ENCODE data around the gene PNPLA8. TPM values are rescaled to one million over a fixed set of nuclear protein-coding genes. Genes with fewer than 3 reads are reported as not detected.

Gene PNPLA8
- total and polyA plus RNA-seq, 2 of the 4 experiments (the other 2 are of a cell fraction) = 7.0 to 14.5 TPM

DNA sequence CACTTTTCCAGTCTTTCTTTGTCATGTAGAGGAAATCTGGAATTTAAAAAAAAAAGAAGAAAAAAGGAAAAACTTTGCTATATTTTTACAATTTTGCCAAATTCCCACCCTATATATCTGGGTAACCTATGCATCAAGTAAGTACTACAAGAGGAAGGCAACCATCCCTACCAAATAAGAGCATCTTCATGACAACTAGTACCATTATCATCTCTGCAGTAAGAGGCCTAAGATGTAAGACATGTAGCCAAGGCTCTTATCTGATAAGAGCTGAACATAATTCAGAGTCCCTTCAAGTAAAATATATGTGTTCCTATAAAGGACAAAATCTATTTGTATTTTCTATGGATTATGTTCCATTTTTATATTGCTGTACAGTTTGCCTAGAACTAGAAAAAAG is 40.1 kb upstream of the PNPLA8 start:
- Histone ChIP-seq H3K27ac (ENCODE audit: insufficient read depth, low read length) (no peak overlapping the region), H2AK9ac (replicated peaks; ENCODE audit: low read depth, low read length, poor library complexity) (no peak overlapping the region), H3K36me3 (ENCODE audit: control insufficient read depth, insufficient read depth, low read length) (peaks cover 1% of the 10 kb centered on the region; the same call in 1 of the 2 replicates), H3K18ac (ENCODE audit: low read depth, low read length) (no peak overlapping the region), H2BK20ac (ENCODE audit: low read depth, low read length) (no peak overlapping the region), H3K9me1 (ENCODE audit: insufficient read depth, low read length) (no peaks in the 10 kb centered on the region), H4K20me1 (ENCODE audit: insufficient read depth, low read length) (no peaks in the 10 kb centered on the region), H3K4me1 (ENCODE audit: control insufficient read depth, insufficient read depth, low read length) (0 out of 2 replicates have a peak, but pooled peaks cover 1% of the 10 kb centered on the region), H4K5ac (ENCODE audit: low read depth, low read length) (no peak overlapping the region), H2BK15ac (ENCODE audit: low read depth, low read length) (no peak overlapping the region), H3K4me3 (ENCODE audit: insufficient read depth, low read depth, low read length) (no peak overlapping the region), H3K79me1 (ENCODE audit: low read depth in 1 of 2, low read length in 2 of 2) (peaks cover 17 to 27% of the 10 kb centered on the region in 2 experiments), H2BK120ac (ENCODE audit: low read depth, low read length) (no peak overlapping the region), H3K14ac (replicated peaks; ENCODE audit: low read depth, low read length) (no peak overlapping the region), H4K91ac (ENCODE audit: insufficient read depth, low read depth, low read length) (no peak overlapping the region), H3K23ac (ENCODE audit: low read depth, low read length) (no peak overlapping the region), H4K8ac (ENCODE audit: low read depth in 2 of 2, low read length in 2 of 2) (no peak overlapping the region), H2AFZ (replicated peaks; ENCODE audit: low read length, poor library complexity) (no peak overlapping the region), H3K9ac (ENCODE audit: low read depth, low read length) (no peak overlapping the region), H3K56ac (ENCODE audit: extremely low read depth, insufficient read depth, low read length) (no peak overlapping the region), H3K9me3 (ENCODE audit: control insufficient read depth, insufficient read depth, low read length) (no peaks in the 10 kb centered on the region), H3K4me2 (ENCODE audit: low read depth, low read length) (no peak overlapping the region), H3K4ac (ENCODE audit: low read depth, low read length) (no peak overlapping the region), H2BK5ac (ENCODE audit: low read depth, low read length, poor library complexity, severe bottlenecking) (no peak overlapping the region), H2AK5ac (ENCODE audit: low read depth, low read length) (no peak overlapping the region), H3K27me3 (ENCODE audit: control insufficient read depth, insufficient read depth, low read length) (no peaks in the 10 kb centered on the region)
- in situ Hi-C loops (cut with MboI; ENCODE audit: low sequenced_read_pairs) (no loop called here), intact Hi-C loops (cut with micrococcal nuclease) (no loop called here), dilution Hi-C loops (cut with HindIII; ENCODE audit: low sequenced_read_pairs, unreplicated experiment) (no loop called here)
- DNase-seq (no peak), ATAC-seq (ENCODE audit: low read depth) (no peak)
- ChIA-PET POLR2A (ENCODE audit: unreplicated experiment) (no interaction called here), CTCF (no interaction called here)
- BruUV-seq (replicated peaks) = no TSS peak
- TF ChIP-seq POLR2A (IDR thresholded peaks at IDR 0.05; ENCODE audit: low read depth, low read length) (no peak), NFE2L2 (IDR thresholded peaks at IDR 0.05; ENCODE audit: low read depth, low read length) (no peak), MAFK (IDR thresholded peaks at IDR 0.05; ENCODE audit: low read depth, low read length) (no peak), BHLHE40 (IDR thresholded peaks at IDR 0.05; ENCODE audit: low read depth, low read length) (no peak), RFX5 (IDR thresholded peaks at IDR 0.05; ENCODE audit: low read depth, low read length) (no peak), CEBPB (IDR thresholded peaks at IDR 0.05; ENCODE audit: low read depth, low read length) (no peak)

Measured in IMR-90 (cell line).